ENCODE data around the gene IFI44. TPM values are rescaled to one million over a fixed set of nuclear protein-coding genes. Genes with fewer than 3 reads are reported as not detected.
A peak's percentile ranks its signal among the peaks of the same experiment; 100 is the strongest.

Gene IFI44
- total RNA-seq, 1 donor: 14.2 TPM

DNA sequence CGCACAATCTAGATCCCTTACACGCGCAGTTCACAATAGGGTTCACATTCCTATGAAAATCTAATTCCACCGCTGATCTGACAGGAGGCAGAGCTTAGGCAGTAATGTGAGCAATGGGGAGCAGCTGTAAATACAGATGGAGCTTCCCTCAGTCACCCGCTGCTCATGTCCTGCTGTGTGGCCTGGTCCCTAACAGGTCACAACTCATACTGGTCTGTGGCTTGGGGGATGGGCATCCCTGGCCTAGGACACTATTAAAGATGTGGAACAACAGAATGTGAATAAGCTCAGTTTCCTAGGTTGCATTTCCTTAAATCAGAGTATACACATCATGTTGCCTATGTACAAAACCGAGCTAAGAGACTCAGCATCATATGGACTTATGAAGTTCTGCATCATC is 16.2 kb downstream of the IFI44 start:
- no peak overlapping the region for H3K4me3 ChIP-seq (ENCODE audit: low read depth, low read length)
- DNase-seq (ENCODE audit: low read depth): no peak
- TF ChIP-seq, protein P1, sequence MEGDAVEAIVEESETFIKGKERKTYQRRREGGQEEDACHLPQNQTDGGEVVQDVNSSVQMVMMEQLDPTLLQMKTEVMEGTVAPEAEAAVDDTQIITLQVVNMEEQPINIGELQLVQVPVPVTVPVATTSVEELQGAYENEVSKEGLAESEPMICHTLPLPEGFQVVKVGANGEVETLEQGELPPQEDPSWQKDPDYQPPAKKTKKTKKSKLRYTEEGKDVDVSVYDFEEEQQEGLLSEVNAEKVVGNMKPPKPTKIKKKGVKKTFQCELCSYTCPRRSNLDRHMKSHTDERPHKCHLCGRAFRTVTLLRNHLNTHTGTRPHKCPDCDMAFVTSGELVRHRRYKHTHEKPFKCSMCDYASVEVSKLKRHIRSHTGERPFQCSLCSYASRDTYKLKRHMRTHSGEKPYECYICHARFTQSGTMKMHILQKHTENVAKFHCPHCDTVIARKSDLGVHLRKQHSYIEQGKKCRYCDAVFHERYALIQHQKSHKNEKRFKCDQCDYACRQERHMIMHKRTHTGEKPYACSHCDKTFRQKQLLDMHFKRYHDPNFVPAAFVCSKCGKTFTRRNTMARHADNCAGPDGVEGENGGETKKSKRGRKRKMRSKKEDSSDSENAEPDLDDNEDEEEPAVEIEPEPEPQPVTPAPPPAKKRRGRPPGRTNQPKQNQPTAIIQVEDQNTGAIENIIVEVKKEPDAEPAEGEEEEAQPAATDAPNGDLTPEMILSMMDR (IDR thresholded peaks at IDR 0.05; ENCODE audit: insufficient read depth, low read length): no peak

DNA sequence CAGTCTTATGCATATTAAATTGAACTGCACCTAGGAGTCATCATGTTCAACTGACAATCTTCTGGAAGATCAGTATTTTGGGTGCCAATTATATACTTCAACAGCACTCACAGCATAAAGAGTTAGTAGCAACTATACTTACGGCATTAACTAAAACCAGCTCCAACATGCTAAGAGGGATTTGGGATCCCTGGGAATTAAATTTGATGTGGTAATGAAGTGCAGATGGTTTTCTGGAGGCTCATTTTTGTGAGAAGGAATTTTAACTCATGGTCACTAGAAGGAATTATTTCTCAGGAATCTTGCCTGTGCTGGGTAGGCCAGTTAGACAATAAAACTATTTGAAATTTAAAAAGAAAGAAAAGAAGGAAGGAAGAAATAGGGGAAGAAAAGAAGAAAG is 18.3 kb downstream of the IFI44 start:
- TF ChIP-seq, protein P1 (IDR thresholded peaks at IDR 0.05; ENCODE audit: insufficient read depth, low read length): no peak
- DNase-seq (ENCODE audit: low read depth): no peak
- H3K4me3 ChIP-seq (ENCODE audit: low read depth, low read length): no peak overlapping the region

DNA sequence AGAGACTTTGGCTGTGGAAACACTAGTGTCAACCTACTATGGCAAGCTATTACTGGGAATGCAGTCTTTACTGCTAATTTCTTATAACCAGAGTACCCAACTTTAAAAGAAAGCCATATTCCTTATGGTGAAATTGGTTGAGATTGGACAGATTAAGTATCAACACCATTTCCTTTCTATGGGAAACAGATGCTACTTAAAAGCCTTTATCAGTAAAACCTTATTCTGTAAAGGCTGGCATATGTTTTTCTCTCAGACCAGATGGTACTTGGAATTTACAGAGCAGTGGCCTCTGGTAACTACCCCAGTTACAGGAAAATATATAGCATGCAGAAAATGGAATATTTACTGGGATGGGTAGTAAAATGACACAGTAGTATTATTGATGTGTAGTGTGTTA is 18.8 kb downstream of the IFI44 start:
- H3K4me3 ChIP-seq (ENCODE audit: low read depth, low read length): no peak overlapping the region
- DNase-seq (ENCODE audit: low read depth): no peak
- TF ChIP-seq, protein P1 (IDR thresholded peaks at IDR 0.05; ENCODE audit: insufficient read depth, low read length): no peak

DNA sequence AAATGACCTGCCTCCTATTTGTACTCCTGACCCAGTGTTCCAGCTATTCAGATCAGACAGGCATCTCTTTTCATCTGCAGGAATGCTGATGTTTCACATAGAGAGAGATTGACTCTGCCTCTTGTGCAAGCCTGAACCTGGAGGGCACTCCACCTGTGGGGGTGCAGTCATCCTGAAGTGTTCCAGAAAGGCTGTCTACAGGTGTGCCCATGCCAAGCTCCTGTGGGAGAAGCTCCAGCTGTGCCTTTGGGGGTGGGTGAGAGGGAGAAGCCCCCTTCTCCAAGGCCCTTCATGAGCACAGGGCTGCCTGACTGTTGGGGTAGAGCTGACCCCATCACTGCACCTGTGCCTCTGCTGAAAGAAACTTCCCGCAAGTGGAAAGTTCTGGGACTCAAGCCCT is 22.8 kb downstream of the IFI44 start:
- H3K4me3 ChIP-seq (ENCODE audit: low read depth, low read length): no peak overlapping the region
- TF ChIP-seq, protein P1 (IDR thresholded peaks at IDR 0.05; ENCODE audit: insufficient read depth, low read length): no peak
- DNase-seq (ENCODE audit: low read depth): no peak

DNA sequence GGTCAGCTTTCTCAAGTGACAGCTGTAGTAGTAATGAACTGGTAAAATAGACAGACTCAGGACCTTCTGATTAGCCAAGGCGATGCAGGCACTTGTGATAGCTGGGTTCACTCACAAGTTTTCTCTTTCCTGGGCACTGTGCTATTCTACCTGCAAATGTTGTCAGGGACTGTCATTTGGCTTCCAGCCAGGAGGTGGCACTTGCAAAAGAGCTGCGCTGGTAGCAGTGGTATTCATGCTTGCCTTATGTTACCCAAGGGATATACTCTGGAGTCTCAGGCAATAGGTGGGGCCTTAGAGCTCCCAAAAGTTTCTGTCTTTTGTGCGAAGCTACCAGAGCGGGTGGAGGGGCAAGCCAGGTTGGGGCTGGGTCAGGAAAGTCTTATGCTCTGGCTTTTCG is 23.5 kb downstream of the IFI44 start:
- TF ChIP-seq, protein P1 (IDR thresholded peaks at IDR 0.05; ENCODE audit: insufficient read depth, low read length): no peak
- DNase-seq (ENCODE audit: low read depth): no peak
- H3K4me3 ChIP-seq (ENCODE audit: low read depth, low read length): no peak overlapping the region

- DNase-seq (ENCODE audit: low read depth): peak; percentile 91
- no peak overlapping the region for H3K4me3 ChIP-seq (ENCODE audit: low read depth, low read length)
- TF ChIP-seq, protein P1 (IDR thresholded peaks at IDR 0.05; ENCODE audit: insufficient read depth, low read length): peak; percentile 75
Measured at GRCh38 chr1:78676347-78676982, 26.8 kb downstream of the IFI44 start.

DNA sequence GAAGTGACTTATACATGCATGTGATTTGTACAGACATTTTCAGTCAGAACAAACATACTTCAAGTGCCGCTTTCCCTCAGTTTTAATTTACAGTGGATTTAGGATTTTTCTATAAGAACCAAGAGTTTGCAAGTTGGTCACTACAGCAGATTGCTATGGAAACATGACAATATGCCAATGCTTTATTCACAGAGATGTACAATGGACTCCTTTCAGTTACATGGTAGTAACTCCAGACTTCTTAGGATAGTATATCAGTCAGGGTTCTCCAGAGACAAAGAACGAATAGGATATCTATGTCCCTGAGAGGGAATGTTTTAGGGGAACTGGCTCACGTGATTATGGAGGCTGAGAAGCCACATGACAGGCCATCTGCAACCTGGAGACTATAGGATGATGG is 27.4 kb downstream of the IFI44 start:
- TF ChIP-seq, protein P1 (IDR thresholded peaks at IDR 0.05; ENCODE audit: insufficient read depth, low read length): no peak
- no peak for DNase-seq (ENCODE audit: low read depth)
- H3K4me3 ChIP-seq (ENCODE audit: low read depth, low read length): no peak overlapping the region

Data from fibroblast of the aortic adventitia (primary cell).